ENCODE data around the gene NMNAT2. TPM values are rescaled to one million over a fixed set of nuclear protein-coding genes. Genes with fewer than 3 reads are reported as not detected.

NMNAT2 gene
- total and polyA plus RNA-seq, 12 donors, result 0.23 to 5.8 (median 2.1) TPM

GRCh38 chr1:183423541-183423940 is 5.4 kb upstream of the NMNAT2 start:
- no peak for TF ChIP-seq CTCF (IDR thresholded peaks at IDR 0.05)
- H3K4me3 ChIP-seq, result no peak overlapping the region
- DNase-seq (no peak), ATAC-seq (no peak)
- no peaks in the 10 kb centered on the region for H3K36me3 ChIP-seq
- intact Hi-C loops (cut with DNase I), result no loop called here
- peaks cover 0 to 49% (median 33%) of the 10 kb centered on the region in 7 donors for H3K27me3 ChIP-seq
- no peaks in the 10 kb centered on the region for H3K9me3 ChIP-seq
- H3K27ac ChIP-seq, result no peak overlapping the region
- peaks cover 0 to 2% (median 0%) of the 10 kb centered on the region in 9 donors for H3K4me1 ChIP-seq
- 69 to 70% methylated on average over 1 of the region's 1 CpG for WGBS, 2 donors

DNA sequence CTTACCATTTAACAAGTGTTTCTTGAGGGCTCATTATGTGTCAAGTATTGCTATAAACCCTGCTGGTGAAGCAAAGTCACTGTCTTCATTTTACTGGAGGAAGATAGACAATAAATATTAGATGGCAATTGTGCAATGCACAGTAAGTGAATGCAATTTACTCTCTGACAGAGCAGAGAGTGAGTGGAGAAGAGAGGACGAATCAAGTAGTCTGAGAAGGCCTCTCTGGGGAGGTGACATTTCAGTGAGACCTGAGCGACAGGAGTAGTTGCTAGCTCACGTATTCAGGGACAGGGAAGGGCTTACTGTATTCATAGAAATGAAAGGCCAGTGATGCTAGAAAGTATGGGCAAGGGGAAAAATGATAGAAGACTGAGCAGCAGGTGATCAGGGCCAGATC is 1.2 kb upstream of the NMNAT2 start:
- 78 to 82% methylated on average over 3 of the region's 3 CpGs for WGBS, 2 donors
- no peak for ATAC-seq
- DNase-seq, result no peak
- TF ChIP-seq CTCF (IDR thresholded peaks at IDR 0.05), result no peak
- no peak overlapping the region for H3K4me3 ChIP-seq
- intact Hi-C loops (cut with DNase I), result no loop called here
- H3K36me3 ChIP-seq, result no peaks in the 10 kb centered on the region
- H3K27ac ChIP-seq, result no peak overlapping the region
- no peaks in the 10 kb centered on the region for H3K9me3 ChIP-seq
- peaks cover 0 to 25% (median 21%) of the 10 kb centered on the region in 9 donors for H3K4me1 ChIP-seq
- H3K27me3 ChIP-seq, result peaks cover 0 to 88% (median 65%) of the 10 kb centered on the region in 7 donors

DNA sequence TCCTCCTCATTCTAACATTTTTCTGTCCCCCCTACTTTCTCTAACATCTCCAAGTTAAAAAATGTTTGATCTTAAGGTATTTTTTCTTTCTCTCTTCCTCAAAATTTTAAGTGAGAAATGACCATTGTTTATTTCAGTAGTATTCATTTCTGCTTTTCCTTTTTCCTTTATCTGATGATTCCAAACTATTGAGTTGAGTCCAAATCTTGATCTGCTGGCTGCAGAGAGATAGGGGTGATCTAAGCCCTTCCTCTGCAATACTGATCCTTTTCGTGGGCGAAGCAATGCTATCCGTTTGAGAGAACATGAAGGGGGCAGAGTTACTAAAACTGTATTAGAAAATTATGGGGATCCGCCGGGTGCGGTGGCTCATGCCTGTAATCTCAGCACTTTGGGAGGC is 516 bp upstream of the NMNAT2 start:
- ATAC-seq (no peak), DNase-seq (no peak)
- WGBS, 2 donors, result 69 to 71% methylated on average over 6 of the region's 6 CpGs
- intact Hi-C loops (cut with DNase I), result no loop called here
- Histone ChIP-seq H3K36me3 (no peaks in the 10 kb centered on the region), H3K9me3 (no peaks in the 10 kb centered on the region), H3K4me1 (peaks cover 0 to 25% (median 21%) of the 10 kb centered on the region in 9 donors), H3K27ac (no peak overlapping the region), H3K27me3 (peaks cover 0 to 83% (median 62%) of the 10 kb centered on the region in 7 donors), H3K4me3 (peak overlapping the region in 2 of 10 donors; percentile 49 to 55)
- no peak for TF ChIP-seq CTCF (IDR thresholded peaks at IDR 0.05)

DNA sequence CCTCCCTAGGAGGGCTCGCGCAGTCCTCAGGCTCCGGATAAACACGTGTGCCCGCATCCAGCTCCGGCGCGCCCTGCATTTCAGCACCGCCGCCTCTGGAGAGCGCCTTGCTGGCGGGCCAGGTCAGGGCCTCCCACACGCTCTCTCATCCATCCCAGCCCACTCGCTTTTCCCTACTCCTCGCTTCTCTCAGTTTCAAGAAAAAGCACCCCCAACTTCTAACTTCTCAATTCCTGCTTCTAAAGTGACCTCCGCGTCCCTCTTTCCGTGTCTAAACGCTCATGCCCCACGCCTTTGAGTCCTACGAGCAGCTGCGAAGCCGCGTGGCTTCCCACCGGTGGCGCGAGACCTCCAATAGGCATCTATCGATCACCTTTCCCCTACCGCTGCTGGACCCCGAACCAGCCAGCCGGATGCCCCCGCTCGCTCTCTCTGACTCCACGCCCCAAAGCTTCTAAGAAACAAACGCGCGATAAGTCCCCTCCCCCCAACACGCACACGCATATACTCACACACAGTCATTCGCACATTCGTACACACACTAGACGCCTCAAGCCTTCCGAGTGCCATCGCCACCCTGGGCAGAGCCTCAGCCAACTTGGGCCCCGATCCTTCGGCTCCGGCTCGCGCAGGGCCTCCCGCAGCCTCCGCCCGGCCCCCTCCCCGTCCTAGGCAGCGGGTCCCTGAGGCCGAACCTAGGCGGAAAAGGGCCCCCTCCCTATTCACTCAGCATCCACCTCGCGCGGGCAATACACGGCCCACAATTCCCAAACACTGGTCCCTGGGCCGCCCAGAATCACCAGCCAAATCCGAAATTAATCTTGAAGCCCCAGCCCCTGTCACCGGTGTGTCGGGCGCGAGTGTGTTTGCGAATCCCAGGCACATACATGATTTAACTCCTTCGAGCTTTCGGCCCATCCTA is 1.1 kb downstream of the NMNAT2 start:
- DNase-seq (peak; percentile 59 to 73), ATAC-seq (peak; percentile 92 to 98 (median 96))
- no peak overlapping the region for H3K27ac ChIP-seq
- peaks cover 0 to 75% (median 60%) of the 10 kb centered on the region in 7 donors for H3K27me3 ChIP-seq
- intact Hi-C loops (cut with DNase I), result no loop called here
- no peaks in the 10 kb centered on the region for H3K36me3 ChIP-seq
- H3K4me3 ChIP-seq, result peak overlapping the region; percentile 12 to 55 (median 43)
- no peaks in the 10 kb centered on the region for H3K9me3 ChIP-seq
- WGBS, 2 donors, result 2% methylated on average over 69 of the region's 69 CpGs
- H3K4me1 ChIP-seq, result peaks cover 0 to 25% (median 21%) of the 10 kb centered on the region in 9 donors
- TF ChIP-seq CTCF (IDR thresholded peaks at IDR 0.05), result peak in 1 of 9 donors; percentile 16
